HG02852 (cell line): ENCODE measurements around the gene KCNIP2.

Experiments used
- ATAC-seq: cut with Tn5 transposase; IDR thresholded peaks from one replicate; pipeline ENCODE4 v1.9.1; 2021; ENCODE audit warnings: mild to moderate bottlenecking, moderate library complexity; ENCODE audit not compliant: unreplicated experiment

Gene KCNIP2

DNA sequence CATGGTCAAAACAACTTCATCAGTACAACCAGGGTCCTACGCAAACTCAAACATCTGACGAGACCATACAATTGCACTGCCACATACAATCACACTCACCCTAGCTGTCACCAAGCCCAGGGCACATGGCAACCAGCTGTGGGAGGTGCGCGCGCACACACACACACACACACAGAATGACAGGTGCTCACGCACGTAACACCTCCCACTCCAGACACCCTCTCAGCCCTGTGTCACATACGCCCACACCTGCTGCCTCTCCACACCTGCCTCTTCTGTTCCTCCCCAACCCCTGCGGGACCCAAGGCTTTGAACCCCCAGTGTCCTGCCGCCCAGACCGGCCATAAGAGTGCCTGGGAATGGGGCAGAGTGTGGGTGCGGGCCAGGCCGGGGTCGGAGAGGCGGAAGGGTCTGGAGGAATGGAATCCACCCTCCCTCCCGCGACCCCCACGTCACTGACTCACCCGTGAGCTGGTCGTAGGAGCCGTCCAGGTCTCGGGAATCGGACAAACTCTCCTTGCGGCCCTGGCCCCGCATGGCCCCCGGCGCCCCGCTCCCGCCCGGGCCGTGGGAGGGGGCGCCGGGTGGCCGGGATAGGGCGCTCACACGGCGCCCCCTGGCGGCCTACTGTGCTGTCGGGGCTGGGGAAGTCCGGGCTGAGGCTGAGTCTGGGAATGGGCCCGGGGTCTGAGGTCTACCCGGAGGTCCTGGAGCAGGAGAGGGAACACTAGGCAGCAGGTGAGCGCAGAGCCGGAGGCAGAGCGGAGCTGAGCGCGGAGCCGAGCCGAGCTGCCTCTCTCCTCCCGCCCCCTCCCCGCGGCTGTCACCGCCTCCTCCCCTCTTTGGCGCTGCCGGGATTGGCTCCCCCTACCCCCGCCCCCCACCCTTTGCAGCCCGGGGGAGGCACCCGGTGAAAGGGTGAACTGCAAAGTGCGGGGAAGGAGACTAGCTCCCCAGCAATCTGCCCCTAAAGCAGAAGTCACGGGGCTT is at the start of gene KCNIP2:
KCNIP2 (minus strand) TSS at position 769 of the 990 bp plus-strand sequence; CDS start at position 537, 232 bp downstream.
- ATAC-seq: no peak

DNA sequence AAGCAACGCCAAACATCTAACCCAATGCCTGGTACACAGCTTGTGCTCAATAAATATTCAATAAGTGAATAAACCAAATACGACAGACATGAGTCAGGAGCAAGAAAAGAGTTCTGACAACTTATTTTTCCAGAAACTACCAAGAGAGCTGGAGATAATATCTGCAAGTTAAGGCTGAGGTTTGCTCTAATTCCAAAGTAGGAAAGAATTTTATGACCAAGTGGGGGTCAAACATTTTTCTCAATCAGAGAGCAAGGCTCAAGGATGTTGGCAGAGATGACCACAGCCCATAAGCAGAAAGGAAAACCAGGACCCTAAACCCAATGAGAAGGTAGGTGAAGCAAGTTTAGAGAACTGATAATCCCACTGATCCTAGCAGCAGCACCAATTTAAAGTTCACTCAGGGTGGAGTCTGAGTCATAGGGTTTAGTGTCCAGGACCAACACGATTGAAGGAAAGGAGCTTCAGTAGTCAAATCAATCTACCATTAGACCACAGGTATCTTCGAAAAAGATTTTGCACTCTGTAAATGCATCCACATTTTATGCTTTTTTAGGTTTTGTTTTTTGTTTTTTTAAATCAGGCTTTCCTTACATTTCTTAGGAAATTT is 49.3 kb upstream of the KCNIP2 start:
- ATAC-seq: no peak

DNA sequence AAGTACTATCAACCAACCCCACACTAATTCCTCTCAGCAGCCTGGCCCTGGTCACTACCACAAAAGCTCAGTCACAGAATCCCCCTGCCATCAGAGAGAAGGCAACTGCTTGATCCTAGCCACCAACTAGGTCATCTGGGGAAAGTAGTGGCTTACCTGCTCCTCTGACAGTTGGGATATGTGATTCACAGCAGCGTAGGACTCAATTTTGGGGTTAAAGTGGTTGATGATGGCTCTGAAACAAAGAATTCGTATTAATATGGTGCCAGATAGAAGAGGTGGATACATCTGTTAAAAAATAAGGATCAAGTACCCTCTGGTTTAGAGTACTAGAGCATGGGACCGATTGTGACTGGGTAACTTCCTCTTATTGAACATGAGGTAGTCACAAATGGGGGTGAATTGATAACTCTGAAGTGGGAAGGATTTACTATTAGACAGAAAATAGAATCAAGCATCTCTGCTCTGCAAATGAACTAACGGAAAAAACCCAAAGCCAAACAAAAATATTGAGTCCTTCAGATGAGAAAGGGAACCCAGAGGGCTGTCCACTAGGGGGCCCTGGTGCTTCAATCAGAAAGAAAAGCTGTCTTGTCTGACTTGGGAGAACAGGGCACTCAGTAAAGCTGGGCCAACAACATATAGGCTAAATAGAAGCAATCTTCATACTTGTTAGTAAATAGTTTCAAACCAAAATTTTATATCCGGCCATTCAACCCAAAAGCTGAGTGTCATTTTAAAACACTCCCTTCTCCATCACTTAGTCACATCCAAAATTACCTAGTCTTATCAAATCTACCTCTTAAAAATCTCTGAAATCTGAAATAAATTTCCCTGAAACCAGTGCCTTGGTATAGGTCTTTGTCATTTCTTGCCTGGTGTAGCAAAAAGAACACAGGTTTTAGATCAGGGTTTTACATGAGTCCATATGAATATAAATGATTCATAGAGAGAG is 45.9 kb upstream of the KCNIP2 start:
- peak; percentile 55 for ATAC-seq

DNA sequence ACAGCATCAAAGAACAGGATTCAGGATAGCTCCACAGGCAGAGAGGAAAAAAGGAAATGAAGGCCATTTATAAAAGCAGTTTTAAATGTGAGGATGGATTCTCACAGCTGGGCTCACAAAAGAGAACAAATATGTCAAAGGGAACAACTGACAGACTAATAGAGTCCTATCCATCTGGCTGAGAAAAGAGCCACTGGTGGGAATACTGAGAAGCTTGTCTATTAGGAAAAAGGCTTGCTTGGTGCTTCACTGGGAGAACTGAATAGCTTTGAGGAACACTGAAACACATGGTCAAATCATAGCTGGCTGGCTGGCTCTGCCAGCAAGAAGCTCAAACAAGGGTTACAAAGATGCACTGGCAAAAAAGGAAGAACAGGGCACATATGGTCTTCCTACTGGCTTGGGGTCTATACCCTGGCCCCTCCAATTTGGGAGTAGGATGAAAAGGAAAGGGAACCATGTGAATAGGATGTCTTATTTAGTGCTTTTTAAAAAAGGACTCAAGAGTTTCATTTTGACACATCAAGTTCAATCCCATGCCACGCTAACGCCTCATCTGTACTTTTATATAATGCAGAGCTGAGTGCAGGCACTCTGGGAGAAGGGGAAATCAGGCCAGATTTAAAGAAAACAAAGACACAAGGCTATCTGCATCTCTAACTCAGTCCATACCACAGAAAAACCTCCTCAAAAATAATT is 44.8 kb upstream of the KCNIP2 start:
- ATAC-seq: no peak

DNA sequence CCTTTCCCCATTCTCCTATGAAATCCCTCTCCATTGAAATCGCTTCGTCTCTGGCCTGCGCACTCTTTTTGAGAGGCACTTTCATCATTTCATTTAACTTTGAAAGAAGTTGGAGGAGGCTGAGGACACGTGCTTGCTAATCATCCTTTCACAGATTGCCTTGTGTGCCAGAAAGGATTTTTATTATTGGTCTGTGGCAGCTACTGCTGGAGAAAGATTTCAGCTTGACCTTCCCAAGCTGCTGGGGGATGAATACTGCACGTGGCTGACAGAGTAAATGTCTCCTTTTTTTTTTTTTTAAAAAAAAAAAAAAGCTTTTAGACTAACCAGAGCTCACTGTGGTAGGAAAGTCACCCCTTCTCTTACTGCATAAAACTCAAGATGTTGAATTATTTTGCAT is 44.2 kb upstream of the KCNIP2 start:
- no peak for ATAC-seq

DNA sequence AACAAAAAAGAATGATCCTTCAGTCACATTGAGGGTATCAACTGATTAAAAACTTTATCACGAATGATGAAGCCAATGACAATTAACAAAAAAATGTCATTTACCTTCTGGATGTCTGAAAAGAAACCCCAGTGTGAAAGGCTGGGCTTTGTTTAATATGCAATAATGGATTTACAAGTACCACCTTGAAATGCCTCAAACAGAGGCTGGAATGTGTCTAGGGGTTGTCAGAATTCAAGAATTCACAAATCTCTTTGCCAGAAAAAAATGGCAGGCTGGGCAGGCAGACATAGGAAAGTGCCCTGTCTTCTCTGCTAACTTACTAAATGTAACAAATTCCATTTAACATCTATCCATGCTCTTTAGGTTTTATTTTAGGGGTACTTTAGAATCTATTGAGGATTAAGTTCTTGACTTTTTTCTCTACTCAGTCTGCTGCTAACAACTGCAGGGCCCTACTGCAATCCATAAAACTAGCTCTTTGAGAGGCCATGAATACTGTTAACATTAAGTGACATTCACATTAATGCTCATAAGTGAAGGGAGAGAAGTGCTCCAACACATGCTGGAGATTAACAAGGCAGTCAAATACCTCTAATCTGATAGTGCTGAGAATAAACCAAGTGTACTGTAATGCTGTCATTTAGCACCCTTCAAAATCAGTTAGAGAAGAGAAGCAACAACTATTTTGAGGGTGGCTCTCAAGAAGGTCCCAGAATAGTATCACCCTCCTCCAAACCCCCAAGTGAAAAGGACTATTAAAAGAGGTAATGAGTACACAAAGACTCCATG is 43.1 kb upstream of the KCNIP2 start:
- ATAC-seq: no peak

DNA sequence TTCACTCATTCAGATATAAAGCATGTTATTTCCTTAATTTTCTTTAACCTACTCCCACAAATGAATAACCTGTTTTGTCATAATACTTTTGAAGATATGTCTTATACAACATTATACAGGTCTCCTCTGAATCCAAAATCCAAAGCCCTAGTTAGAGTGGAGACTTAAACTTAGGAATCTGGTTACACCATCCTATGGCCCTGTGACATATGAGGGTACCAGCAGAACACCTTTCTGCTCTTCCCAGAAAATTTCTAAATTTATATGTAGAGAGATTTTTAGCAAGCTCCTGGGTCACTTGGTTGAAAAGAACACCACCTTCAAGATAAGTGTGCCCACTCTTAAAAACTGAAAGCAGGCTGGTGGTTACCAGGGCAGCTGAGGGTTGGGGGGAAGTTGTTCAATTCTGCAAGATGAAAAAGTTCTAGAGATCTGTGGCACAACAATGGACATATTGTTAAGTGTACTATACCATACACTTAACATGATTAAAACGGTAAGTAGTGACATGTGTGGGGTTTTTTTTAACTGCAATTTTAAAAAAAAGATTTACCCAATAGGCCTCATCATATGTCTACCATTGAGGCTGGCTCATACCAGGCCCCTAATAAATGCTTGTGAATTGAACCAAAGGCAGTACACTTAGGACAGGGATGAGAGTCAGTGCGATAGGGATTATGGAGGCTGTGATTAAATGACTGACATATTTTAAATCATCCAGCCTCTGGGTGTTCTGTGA is 37.6 kb upstream of the KCNIP2 start:
- ATAC-seq: no peak

DNA sequence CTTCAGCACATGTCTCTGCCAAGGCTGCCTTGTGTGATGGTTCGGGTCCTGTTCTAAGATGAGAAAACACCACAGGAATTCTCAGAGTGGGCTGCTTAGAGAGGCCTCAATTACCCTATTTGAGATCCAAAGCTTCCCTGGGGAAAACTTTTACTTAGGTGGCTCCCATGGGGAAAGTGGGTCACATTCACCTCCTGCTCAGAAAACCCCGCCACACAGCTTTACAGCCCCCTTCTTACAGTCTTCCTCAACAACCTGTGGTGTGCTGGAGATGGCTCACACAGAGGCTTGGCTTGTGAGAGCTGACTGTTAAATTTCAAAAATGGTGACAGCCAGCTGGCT is 36.6 kb upstream of the KCNIP2 start:
- no peak for ATAC-seq

DNA sequence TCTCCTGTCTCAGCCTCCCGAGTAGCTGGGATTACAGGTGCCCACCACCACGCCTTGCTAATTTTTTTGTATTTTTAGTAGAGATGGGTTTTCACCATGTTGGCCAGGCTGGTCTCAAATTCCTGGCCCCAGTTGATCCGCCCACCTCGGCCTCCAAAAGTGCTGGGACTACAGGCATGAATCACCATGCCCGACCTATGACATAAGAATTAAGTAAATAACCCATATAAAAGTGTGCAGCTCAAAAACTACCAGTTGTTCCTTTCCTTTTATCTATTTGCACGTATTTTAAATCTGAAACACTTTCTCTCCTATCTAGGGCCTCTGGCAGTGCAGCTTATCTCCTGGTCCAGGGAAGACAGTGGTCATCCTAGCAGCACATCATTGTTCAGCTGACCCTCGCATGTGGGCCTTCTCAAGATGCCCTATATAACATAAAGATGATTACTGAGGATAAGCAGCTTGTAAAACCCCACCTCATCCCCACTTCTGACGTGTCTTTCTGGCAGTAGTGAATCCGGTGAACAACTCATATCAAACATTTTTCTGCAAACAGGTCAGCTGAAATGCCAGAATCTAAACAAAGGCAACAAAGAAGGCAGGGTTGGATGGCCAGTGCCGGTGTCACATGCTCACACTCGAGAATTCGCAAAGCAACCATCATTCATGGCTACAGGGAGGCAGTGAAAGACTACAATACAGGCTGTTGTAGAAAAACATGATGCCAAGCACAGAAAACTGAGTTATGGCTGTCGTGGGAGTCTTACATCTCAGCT is 36.0 kb upstream of the KCNIP2 start:
- ATAC-seq: no peak

DNA sequence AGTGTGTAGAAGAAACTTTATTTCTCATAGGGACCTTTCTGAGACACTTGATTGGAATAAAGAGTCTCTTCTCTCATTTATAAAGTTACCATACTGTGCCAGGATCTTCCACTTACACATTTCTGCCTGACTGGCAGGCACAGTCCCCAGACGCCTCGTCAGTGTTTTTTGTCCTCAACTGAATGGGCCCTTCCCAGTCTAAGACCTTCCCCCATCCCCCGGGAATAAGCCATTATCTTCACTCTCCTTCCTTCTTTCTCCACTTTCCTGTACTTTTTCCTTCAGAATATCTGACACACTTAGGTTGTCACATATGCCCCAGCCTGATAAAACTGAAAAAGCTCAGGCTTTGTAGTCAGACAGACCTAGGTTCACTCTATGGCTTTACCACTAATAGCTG is 35.3 kb upstream of the KCNIP2 start:
- ATAC-seq: no peak

DNA sequence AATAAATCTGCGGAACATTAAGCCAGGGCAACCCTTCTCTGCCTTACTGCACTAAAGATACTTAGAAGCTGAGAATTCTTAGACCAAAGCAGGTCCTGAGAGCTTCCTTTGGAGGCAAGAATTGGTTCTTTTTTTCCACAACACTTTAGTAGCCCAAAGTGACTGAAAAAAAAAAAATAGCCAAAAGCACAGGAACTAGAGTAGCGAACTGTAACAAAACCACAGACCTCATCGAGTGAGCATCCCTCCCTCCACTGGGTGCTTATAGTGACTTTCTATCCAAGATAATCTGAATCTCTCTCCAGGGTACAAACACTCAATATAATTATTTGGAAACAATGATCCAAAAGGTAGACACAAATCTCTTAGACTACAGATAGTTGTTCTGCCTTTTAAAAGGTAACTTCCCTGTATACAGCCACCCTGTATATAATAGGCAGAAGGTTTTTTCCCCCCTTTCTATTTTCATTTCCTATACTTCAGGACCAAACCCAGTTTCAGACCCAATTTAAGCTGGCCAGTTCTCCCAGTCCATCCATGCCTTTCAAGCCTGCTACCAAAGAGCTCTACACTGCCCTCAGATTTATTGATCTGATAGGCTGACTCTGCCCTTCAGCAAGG is 31.6 kb upstream of the KCNIP2 start:
- ATAC-seq: no peak

DNA sequence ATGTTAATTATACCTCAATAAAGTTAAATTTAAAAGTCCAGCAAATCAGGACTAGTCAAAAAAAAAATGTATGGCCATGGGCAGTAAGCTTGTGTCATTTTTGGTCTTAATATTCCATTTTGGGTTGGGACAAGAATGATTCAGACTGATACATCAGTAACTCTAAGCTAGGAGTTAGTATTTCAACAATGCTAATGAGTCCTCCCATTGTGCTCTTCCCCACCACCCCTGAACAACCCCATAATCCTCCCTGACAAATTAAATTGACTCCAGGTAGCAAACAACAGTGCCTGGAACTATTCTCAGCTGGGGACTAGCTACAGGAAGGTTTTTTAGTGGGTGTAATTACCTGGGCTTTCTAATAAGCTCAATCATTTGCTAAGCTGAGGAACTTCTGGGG is 30.7 kb upstream of the KCNIP2 start:
- no peak for ATAC-seq

DNA sequence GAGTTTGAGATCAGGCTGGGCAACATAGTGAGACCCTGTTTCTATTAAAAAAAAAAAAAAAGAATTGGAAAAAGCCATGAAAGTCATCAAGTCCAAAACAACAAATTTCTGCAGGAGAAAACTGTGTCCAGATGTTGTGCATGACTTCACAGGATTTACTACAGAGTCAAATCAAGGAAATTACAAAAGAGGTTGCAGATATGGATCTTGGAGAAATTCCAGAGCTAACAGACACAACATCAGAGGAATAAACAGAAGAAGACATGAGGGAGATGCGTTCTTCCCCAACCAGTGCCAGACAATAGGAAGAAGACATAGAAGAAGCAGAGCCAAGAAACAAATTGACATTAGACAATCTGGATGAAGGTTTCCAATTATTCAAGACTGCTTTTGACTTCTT is 24.3 kb upstream of the KCNIP2 start:
- no peak for ATAC-seq

DNA sequence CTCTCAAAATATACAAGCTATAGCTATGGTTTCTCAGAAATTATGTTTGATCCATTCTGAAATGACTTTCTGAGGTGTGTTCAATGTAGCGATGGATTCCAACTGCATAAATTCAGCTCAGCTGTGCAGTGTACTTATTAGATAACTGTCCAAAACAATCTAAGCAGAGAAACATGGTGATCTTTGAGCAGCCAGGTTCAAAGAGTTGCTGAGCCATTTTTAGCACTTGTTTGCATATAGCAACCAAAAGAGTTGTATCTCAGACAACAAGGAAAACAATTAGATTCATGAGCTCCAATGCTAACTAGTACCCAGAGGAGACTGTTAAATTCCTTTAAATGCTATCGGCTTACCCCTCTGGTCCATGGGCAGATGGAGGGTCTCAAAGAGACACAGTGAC is 15.9 kb upstream of the KCNIP2 start:
- ATAC-seq: peak; percentile 46

DNA sequence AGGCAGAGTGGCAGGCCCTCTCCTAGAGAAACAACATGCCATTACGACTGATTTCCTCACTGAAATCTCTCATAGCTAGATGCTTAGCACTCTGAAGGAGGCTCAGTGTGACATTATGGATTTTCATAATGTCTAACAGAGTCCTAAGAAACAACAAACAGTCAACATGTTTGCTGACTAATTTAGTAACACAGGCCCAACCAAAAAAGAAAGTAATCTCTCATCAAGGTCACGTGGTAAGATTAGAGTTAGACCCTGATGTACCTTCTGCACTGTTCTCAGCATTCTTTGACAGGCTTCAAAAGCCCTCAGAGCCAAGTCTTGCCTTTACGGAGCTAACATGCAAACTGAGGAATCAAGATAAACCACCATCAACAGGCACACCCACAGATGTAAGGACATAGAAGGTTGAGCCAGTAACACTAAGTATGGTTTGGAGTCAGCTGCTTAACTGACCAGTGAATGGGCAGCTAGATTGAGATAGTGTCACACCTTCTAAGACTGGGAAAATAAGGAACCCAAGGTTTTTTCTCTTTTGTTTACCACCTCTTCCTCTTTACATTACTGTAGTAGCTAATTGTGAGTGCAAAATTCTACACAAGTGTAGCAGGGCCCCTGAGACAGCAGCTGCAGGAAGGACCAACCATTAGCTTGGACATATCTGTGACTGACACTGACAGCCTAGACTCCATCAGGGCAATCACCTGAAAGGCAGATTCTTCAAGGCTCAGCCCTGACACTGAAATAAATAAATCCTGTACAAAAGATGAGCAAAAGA is 15.3 kb upstream of the KCNIP2 start:
- peak; percentile 76 for ATAC-seq

DNA sequence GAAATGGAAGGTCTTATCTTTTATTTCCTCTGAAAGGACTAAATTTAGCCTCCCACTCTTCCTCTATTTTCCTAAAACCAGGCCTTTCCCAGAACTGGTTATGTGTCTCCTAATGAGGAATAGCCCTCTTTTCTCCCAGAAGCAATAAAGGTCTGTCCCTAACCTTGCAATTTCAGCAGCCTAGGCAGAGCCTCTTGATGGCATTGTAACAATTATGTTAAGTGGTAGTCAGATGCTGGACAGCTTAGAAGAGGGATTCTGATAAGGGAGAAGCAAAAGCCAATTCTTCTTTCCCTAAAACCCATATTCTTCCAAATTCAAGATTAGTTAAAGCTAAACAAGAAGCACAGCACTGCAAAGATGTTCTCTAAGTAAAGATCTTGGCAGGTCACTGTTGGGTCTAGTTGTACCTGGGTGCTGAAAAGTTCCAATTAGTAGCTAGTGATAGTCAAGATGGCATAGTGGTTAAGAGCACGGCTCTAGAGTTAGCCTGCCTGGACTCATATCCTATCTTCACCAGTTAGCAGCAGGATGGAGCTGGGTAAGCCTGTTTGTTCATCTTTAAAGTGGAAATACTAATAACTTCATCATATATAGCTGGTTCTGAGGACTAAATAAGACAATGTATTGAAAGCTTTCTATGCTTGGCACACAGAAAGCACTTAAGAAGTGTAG is 14.3 kb upstream of the KCNIP2 start:
- ATAC-seq: no peak

DNA sequence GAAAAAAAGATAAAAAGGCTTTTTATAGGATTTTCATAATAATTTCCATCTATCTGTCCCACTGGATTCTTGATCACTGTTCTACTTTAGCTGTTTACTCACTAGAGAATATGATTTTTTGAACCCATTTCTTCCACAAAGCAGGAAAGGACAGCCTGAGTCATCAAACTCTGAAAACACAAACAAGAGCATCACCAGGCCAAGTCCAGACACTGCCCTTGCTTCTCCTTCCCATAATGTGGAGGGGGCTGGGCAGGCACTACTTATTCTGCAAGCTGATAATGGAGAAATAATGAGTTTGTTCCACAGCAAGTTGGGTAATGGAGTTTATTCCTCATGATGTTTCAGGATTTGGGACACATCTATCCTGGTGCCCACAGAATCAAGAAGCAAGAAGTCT is 13.0 kb upstream of the KCNIP2 start:
- no peak for ATAC-seq
